Activated gamma-delta T cell treated with Interleukin-2 at 50 U/mL for 16 hours (primary cell): ENCODE measurements around the gene PKD1.

Experiments
- DNase-seq: peaks from one replicate; pipeline ENCODE4 v3.0.0-alpha.2; 2020

PKD1 gene

DNA sequence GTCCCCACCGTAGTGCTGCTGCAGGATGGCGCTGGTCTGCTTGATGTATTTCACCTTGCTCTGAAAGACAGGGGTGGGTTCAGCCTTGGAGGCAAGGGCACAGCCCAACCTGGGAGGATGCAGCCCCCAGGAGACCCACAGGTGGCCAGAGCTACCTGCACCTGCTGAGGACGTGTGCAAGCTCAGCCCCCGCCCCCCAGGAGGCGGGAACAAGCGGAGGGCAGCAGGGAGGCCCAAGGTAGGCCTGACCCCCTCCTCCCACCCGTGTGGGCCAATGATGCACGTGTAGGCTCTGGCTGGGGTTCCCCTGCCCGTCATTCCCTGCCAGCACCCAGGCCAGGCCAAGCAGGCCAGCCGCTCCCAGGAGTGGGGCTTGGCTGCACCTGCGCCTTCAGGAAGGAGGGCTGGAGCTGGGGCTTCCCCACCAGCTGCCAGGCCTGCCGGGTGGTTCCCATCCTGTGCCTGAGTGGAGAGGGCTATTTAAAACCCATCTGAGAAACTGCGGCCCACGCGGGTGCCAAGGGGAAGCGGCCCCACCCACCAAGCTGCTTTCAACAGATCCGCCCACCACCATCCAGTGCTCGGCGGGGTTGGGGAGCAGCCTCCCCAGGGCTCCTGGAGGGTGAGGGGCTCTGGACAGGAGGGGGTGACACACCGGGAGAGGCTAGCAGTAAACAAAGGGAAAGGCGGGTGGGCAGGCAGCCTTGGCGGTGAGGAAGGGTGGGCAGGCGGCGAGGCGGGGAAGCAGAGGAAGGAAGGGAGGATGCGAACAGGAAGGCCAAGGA lies 91.8 kb downstream of the PKD1 start:
- no peak for DNase-seq

DNA sequence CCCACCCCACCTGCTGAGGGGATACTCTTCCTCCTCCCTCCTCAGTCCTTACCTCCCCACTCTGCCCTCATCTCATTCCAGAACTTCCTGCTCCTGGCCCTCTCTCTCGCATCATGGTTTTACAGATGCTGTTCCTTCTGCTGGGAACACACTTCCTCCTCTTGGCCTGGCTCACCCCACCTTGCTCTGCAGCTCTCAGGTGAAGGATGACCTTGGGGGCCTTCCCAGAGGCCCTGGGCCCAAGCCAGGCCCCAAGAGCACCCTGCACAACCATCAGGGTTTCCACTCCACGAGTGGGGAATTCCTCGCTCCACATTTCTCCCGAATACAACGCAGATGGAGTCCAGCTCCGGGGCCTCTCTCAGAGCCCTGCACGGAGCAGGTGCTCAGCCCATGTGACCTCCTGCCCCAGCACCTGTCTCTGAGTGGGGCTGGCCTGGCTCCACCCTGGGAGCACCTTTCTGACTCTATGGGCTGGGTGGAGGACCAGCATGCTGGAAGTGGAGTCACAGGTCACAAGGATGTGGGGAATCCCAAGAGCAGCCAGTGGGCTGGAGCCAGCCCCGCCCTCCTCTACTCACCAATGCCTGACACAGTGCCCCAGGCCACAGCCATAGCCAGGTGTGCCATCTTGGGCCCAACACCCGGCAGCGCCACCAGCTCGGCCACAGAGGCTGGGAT lies 92.6 kb downstream of the PKD1 start:
- no peak for DNase-seq

DNA sequence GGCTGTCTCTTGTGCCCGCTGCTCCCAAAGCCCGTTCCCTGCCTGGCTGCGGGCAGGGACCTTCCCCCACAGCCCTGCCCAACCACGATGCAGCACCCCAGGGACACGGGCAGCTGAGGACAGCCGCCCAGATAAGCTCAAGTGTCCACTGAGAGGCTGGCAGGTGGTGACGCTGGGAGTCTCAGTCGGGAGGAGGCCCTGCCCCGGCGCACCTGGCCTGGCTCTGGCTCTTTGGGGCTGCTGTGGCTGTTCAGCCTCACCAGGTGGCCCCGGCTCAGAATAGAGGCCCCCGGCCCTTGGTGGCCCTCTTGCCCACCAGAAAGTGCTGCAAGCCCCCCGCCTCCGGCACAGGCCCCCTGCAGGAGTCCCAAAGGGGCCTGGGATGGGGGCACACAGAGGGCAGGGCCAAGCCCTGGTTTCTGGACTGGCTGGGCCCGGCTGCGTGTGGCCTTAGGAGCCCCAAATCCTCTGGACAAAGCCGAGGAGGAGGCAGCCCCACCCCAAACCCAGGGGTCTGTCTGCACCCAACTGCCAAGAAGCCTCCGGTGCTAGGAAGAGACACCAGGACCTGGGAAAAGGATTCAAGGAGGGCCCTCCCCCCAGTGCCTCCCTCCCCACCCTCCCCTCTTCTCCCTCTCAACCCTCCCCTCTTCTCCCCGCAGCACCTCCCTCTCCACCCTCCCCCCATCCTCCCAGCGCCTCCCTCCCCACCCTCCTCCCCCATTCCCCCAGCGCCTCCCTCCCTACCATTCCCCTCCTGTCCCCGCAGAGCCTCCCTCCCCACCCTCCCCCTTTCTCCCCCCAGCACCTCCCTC lies 93.3 kb downstream of the PKD1 start:
- no peak for DNase-seq

DNA sequence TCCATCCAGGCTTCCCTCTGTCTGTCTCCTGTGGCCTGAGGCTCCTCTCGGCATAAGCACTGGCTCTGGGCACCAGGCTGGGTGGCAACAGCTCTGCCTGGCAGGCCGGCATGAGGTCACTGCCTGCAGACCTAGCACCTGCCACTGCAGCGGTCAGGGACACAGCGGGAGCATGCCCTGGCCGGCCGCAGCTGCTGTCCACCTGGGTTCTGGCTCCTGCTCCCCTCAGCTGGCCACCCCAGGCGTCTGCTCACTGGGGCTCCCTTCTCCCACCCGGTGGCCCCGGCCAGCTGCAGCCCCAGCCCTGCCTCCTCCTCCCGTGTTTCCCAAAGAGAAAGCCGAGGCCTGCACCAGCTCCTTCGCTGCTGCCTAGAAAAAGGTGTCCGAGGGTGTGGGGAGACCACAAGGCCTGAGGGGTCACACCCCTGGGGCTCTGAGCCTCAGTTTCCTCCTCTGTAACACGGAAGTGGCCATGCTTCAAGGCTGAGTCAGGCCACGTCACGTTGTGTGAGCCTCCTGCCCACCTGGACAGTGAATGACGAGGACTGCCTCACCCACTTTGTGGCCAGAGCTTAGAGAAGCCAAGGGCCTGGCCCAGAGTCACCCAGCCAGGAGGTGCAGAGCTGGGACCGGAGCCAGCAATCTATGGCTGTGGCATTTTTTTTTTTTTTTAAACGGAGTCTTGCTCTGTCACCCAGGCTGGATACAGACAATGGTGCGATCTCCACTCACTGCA lies 94.7 kb downstream of the PKD1 start:
- DNase-seq, result no peak

GRCh38 chr16:2040041-2040786 lies 95.5 kb downstream of the PKD1 start:
- DNase-seq, result no peak

DNA sequence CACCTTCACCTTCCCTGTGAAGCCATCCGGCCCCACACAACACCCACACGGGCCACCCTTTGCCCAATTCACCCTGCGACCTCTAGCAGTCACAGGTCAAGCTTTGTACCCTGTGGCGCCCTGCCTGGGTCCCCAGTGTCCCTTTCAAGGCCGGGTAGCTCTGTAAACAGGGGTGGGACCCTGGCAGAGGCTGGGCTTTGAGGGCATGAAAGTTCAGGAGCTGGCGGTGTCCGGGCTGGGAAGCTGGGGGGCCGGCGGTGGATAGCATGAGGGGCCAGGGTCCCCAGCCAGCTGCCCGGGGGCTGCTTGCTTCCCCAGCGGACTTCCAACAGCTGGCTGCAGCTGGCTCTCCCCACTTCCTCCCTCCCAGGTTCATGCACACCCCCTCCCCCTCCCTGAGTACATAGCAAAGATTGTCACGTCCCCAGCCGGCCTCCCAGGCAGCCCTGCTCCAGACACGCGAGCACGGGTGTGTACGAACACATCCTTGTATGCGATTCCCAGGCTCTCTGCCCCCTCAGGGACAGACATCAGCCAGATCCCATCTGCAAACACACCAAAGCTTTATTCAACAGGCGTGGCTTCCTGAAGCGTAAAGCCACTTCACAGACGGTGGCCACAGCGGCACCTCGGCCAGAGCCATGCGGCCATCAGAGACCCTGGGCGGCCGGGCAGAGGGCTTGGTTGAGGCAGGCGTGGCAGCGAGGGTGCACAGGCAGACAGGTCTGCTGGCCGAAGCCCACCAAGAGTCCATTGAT lies 96.2 kb downstream of the PKD1 start:
- no peak for DNase-seq
